Neuronal stem cell (in vitro differentiated cells): ENCODE results near the gene CNTLN.

Source experiments
- DNase-seq: peaks from one replicate; pipeline ENCODE4 v3.0.0-alpha.2; 2013; ENCODE audit warnings: low spot score
- H2AFZ ChIP-seq: one replicate; pipeline ENCODE4 v1.6.1; 2013; ENCODE audit warnings: mild to moderate bottlenecking, low read length, inconsistent platforms
- H2AK5ac ChIP-seq: 2 replicates; pipeline ENCODE4 v1.6.1; 2013; ENCODE audit warnings: low read depth, mild to moderate bottlenecking, inconsistent platforms, low read length, moderate library complexity, mixed read lengths
- H2BK120ac ChIP-seq: 2 replicates; pipeline ENCODE4 v1.6.1; 2013; ENCODE audit warnings: low read depth, mild to moderate bottlenecking, inconsistent platforms, low read length, moderate library complexity, mixed read lengths
- H2BK12ac ChIP-seq: one replicate; pipeline ENCODE4 v1.6.1; 2013; ENCODE audit warnings: low read length, inconsistent platforms
- H2BK15ac ChIP-seq: 2 replicates; pipeline ENCODE4 v1.6.1; 2013; ENCODE audit warnings: mild to moderate bottlenecking, low read length, inconsistent platforms, mixed read lengths
- H2BK5ac ChIP-seq: one replicate; pipeline ENCODE4 v1.6.1; 2013; ENCODE audit warnings: inconsistent platforms, mild to moderate bottlenecking, low read length, moderate library complexity
- H3K14ac ChIP-seq: one replicate; pipeline ENCODE4 v1.6.1; 2013; ENCODE audit warnings: low read length, inconsistent platforms
- H3K18ac ChIP-seq: 2 replicates; pipeline ENCODE4 v1.6.1; 2013; ENCODE audit warnings: low read length, inconsistent platforms
- H3K23ac ChIP-seq: 2 replicates; pipeline ENCODE4 v1.6.1; 2013; ENCODE audit warnings: low read depth, mild to moderate bottlenecking, mixed read lengths, low read length, inconsistent platforms; ENCODE audit not compliant: poor library complexity
- H3K27ac ChIP-seq: replicated peaks from 3 replicates; pipeline ENCODE4 v1.5.1; 2013; ENCODE audit warnings: low read length, inconsistent platforms
- H3K27me3 ChIP-seq, 3 experiments: 2 replicates each; pipeline ENCODE4 v1.6.1; 2013; ENCODE audit warnings: low read length in 3 of 3, mild to moderate bottlenecking in 2 of 3, inconsistent platforms in 1 of 3, low read depth in 1 of 3, mixed read lengths in 1 of 3, moderate library complexity in 1 of 3; ENCODE audit not compliant: control insufficient read depth in 3 of 3, insufficient read depth in 3 of 3
- H3K36me3 ChIP-seq, 2 donors: replicated peaks in 1 of 2; 2 replicates each; pipeline ENCODE4 v1.6.1; 2013; ENCODE audit warnings: low read length in 2 of 2; ENCODE audit not compliant: control insufficient read depth in 2 of 2, insufficient read depth in 2 of 2
- H3K4ac ChIP-seq: 2 replicates; pipeline ENCODE4 v1.6.1; 2013; ENCODE audit warnings: inconsistent platforms, mild to moderate bottlenecking, low read length, moderate library complexity
- H3K4me1 ChIP-seq, 2 donors: 1 replicate in 1 of 2; 2 replicates in 1 of 2; pipeline ENCODE4 v1.6.1; 2013; ENCODE audit warnings: low read length in 2 of 2, low read depth in 1 of 2; ENCODE audit not compliant: control insufficient read depth in 2 of 2, insufficient read depth in 1 of 2
- H3K4me2 ChIP-seq: one replicate; pipeline ENCODE4 v1.6.1; 2013; ENCODE audit warnings: mild to moderate bottlenecking, low read length, inconsistent platforms; ENCODE audit not compliant: insufficient read depth, poor library complexity, severe bottlenecking
- H3K4me3 ChIP-seq, 2 donors: 2 replicates each; pipeline ENCODE4 v1.5.1; 2013; ENCODE audit warnings: low read length in 2 of 2, mild to moderate bottlenecking in 2 of 2, inconsistent platforms in 1 of 2, moderate library complexity in 1 of 2
- H3K79me1 ChIP-seq: one replicate; pipeline ENCODE4 v1.6.1; 2013; ENCODE audit warnings: low read depth, mild to moderate bottlenecking, inconsistent platforms, low read length, moderate library complexity
- H3K9ac ChIP-seq: one replicate; pipeline ENCODE4 v1.6.1; 2013; ENCODE audit warnings: mild to moderate bottlenecking, low read depth, low read length, inconsistent platforms; ENCODE audit not compliant: poor library complexity
- H3K9me3 ChIP-seq, 2 donors: replicated peaks in 1 of 2; 2 replicates each; pipeline versions ENCODE3 to v1.6.1; 2013; ENCODE audit warnings: low read length in 2 of 2, mild to moderate bottlenecking in 2 of 2, inconsistent platforms in 1 of 2, low read depth in 1 of 2, mixed read lengths in 1 of 2, moderate library complexity in 1 of 2; ENCODE audit not compliant: control insufficient read depth in 2 of 2, insufficient read depth in 1 of 2
- H4K8ac ChIP-seq: one replicate; pipeline ENCODE4 v1.6.1; 2013; ENCODE audit warnings: low read depth, mild to moderate bottlenecking, inconsistent platforms, low read length, moderate library complexity
- H4K91ac ChIP-seq: one replicate; pipeline ENCODE4 v1.6.1; 2013; ENCODE audit warnings: low read length, low read depth, mild to moderate bottlenecking, inconsistent platforms; ENCODE audit not compliant: poor library complexity
- WGBS, 2 donors: extraction: QIAGEN DNeasy Blood & Tissue Kit; methylation state at CpG; one replicate each; pipeline ENCODE4 v1.1.7; 2013; ENCODE audit warnings: missing lambda C conversion rate in 2 of 2, mixed read lengths in 1 of 2; ENCODE audit not compliant: insufficient read length in 2 of 2, insufficient replicate concordance in 1 of 2; ENCODE audit errors: extremely low coverage in 2 of 2; 5-methylcytosine and 5-hydroxymethylcytosine counted together

CNTLN gene

GRCh38 chr9:17222932-17223331 is 88.1 kb downstream of the CNTLN start:
- Histone ChIP-seq H3K4me1 (no peaks in the 10 kb centered on the region), H3K27me3 (no peaks in the 10 kb centered on the region), H3K4ac (no peak overlapping the region), H3K9me3 (no peaks in the 10 kb centered on the region), H3K23ac (no peak overlapping the region), H3K36me3 (no peaks in the 10 kb centered on the region), H2BK15ac (no peak overlapping the region), H3K27ac (no peak overlapping the region), H2BK120ac (no peak overlapping the region), H3K4me3 (no peak overlapping the region), H3K79me1 (no peaks in the 10 kb centered on the region), H3K9ac (no peak overlapping the region), H2AFZ (no peak overlapping the region), H3K14ac (no peak overlapping the region), H3K18ac (no peak overlapping the region), H2BK5ac (no peak overlapping the region), H4K91ac (no peak overlapping the region), H4K8ac (no peak overlapping the region), H3K4me2 (no peak overlapping the region), H2BK12ac (no peak overlapping the region), H2AK5ac (no peak overlapping the region)
- no CpG with 5 or more reads among the region's 7 CpGs for WGBS, 2 donors
- no peak for DNase-seq

GRCh38 chr9:17225407-17225806 is 90.6 kb downstream of the CNTLN start:
- no peak overlapping the region for H3K4me3 ChIP-seq
- no peaks in the 10 kb centered on the region for H3K9me3 ChIP-seq
- no peaks in the 10 kb centered on the region for H3K4me1 ChIP-seq
- H3K79me1 ChIP-seq: no peaks in the 10 kb centered on the region
- no peak overlapping the region for H2AK5ac ChIP-seq
- H2BK15ac ChIP-seq: no peak overlapping the region
- no peak overlapping the region for H2BK5ac ChIP-seq
- H3K18ac ChIP-seq: no peak overlapping the region
- no peak overlapping the region for H2AFZ ChIP-seq
- H2BK120ac ChIP-seq: no peak overlapping the region
- H3K27me3 ChIP-seq: no peaks in the 10 kb centered on the region
- no peak overlapping the region for H4K91ac ChIP-seq
- no peak overlapping the region for H3K9ac ChIP-seq
- no peak overlapping the region for H4K8ac ChIP-seq
- no CpG with 5 or more reads among the region's 1 CpG for WGBS, 2 donors
- no peak overlapping the region for H3K14ac ChIP-seq
- no peak overlapping the region for H2BK12ac ChIP-seq
- DNase-seq: no peak
- no peaks in the 10 kb centered on the region for H3K36me3 ChIP-seq
- no peak overlapping the region for H3K4ac ChIP-seq
- H3K23ac ChIP-seq: no peak overlapping the region
- H3K4me2 ChIP-seq: no peak overlapping the region
- no peak overlapping the region for H3K27ac ChIP-seq

GRCh38 chr9:17229945-17230560 is 95.2 kb downstream of the CNTLN start:
- Histone ChIP-seq H2BK5ac (no peak overlapping the region), H4K8ac (no peak overlapping the region), H3K9ac (no peak overlapping the region), H2BK120ac (no peak overlapping the region), H3K18ac (no peak overlapping the region), H3K4me1 (no peaks in the 10 kb centered on the region), H3K27me3 (no peaks in the 10 kb centered on the region), H3K14ac (no peak overlapping the region), H4K91ac (no peak overlapping the region), H3K27ac (no peak overlapping the region), H2BK15ac (no peak overlapping the region), H3K23ac (no peak overlapping the region), H3K4me3 (no peak overlapping the region), H3K9me3 (no peaks in the 10 kb centered on the region), H2AFZ (no peak overlapping the region), H2AK5ac (no peak overlapping the region), H3K4me2 (no peak overlapping the region), H3K79me1 (no peaks in the 10 kb centered on the region), H3K4ac (no peak overlapping the region), H3K36me3 (no peaks in the 10 kb centered on the region), H2BK12ac (no peak overlapping the region)
- DNase-seq: no peak
- no CpG with 5 or more reads among the region's 4 CpGs for WGBS, 2 donors

GRCh38 chr9:17230646-17231045 is 95.8 kb downstream of the CNTLN start:
- Histone ChIP-seq H3K4me1 (no peaks in the 10 kb centered on the region), H2BK120ac (no peak overlapping the region), H3K18ac (no peak overlapping the region), H3K27me3 (no peaks in the 10 kb centered on the region), H3K4me2 (no peak overlapping the region), H2BK5ac (no peak overlapping the region), H3K27ac (no peak overlapping the region), H2BK12ac (no peak overlapping the region), H3K23ac (no peak overlapping the region), H2AFZ (no peak overlapping the region), H3K4me3 (no peak overlapping the region), H4K91ac (no peak overlapping the region), H3K4ac (no peak overlapping the region), H3K14ac (no peak overlapping the region), H2BK15ac (no peak overlapping the region), H3K36me3 (no peaks in the 10 kb centered on the region), H3K9me3 (no peaks in the 10 kb centered on the region), H3K9ac (no peak overlapping the region), H3K79me1 (no peaks in the 10 kb centered on the region), H2AK5ac (no peak overlapping the region), H4K8ac (no peak overlapping the region)
- no peak for DNase-seq
- no CpG with 5 or more reads among the region's 1 CpG for WGBS, 2 donors
